ENCODE measurements around the gene ULK2.

- TF ChIP-seq CTCF (IDR thresholded peaks at IDR 0.05; ENCODE audit: low read length): no peak
- TF ChIP-seq EZH2 (IDR thresholded peaks at IDR 0.05; ENCODE audit: borderline replicate concordance, low read length): no peak
Observed at GRCh38 chr17:19770985-19771735, 96.6 kb downstream of the ULK2 start.

All from OCI-LY1 (cell line).